GM12891 (cell line): ENCODE data around the gene ZNF430.

ENCODE experiments used
- PAX5 ChIP-seq: IDR thresholded peaks from 2 replicates; pipeline ENCODE4 v1.6.1; 2011; ENCODE audit warnings: low read length, moderate library complexity, mild to moderate bottlenecking; ENCODE audit not compliant: insufficient read depth, severe bottlenecking
- POLR2A ChIP-seq: IDR thresholded peaks from 2 replicates; pipeline ENCODE4 v1.6.1; 2011; ENCODE audit warnings: low read depth, low read length, control low read depth
- POLR2AphosphoS5 ChIP-seq: IDR thresholded peaks from 2 replicates; pipeline ENCODE4 v1.6.1; 2011; ENCODE audit warnings: low read depth, low read length, control low read depth
- TAF1 ChIP-seq: IDR thresholded peaks from 2 replicates; pipeline ENCODE4 v1.6.1; 2011; ENCODE audit warnings: low read depth, low read length, control low read depth

DNA sequence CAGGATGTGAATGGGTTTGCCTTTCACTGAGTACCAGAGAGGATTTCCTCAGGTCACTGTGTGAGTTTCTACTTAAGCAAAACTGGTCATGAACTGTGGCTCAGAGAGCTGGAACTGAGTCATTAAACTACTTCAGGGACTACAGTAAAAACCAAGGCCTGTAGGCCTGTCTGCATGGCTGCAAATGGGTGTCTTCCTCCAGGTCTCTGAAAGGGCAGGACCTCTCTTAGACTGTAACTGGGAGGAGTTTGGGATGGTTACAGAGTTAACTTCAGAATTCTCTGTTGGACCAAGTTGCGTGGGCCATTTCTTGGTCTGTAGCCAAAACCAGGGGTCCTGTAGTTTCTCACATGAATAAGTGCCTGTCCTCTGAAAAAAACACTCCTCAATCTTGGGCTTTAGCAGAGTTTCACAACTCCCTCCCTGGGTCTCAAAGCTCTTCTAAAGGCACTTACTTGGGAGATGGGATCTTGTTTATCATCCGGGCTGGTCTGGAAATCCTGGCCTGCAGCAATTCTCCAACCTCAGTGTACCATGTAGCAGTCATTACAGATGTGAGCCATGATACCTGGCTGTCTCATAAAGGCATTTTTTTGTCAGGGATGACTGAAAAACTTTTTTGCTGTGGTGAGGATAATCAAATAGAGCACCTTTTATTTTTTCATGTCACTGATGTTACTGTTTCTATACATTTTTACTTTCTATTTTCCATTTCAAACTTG is 81.2 kb downstream of the ZNF430 start:
- TF ChIP-seq POLR2A (no peak), POLR2AphosphoS5 (no peak), PAX5 (no peak), TAF1 (no peak)
